Glutamatergic neuron (in vitro differentiated cells): ENCODE data around the gene OR2L3. TPM values are rescaled to one million over a fixed set of nuclear protein-coding genes. Genes with fewer than 3 reads are reported as not detected.
"Not testable (repeated sequence)": the region's sequence is repeated elsewhere in the genome, so short reads cannot be mapped to it uniquely, and the experiment has no call there.

Source experiments
- DNase-seq: peaks from one replicate; pipeline ENCODE4 v3.0.0; 2022
- H3K27ac Mint-ChIP-seq: one replicate; pipeline ENCODE4 v1.8.0; 2020; ENCODE audit warnings: mild to moderate bottlenecking, mixed read lengths, inconsistent platforms; ENCODE audit not compliant: unreplicated experiment
- H3K27me3 Mint-ChIP-seq: one replicate; pipeline ENCODE4 v1.8.0; 2020; ENCODE audit warnings: mild to moderate bottlenecking, moderate library complexity, mixed read lengths, inconsistent platforms; ENCODE audit not compliant: unreplicated experiment
- H3K36me3 Mint-ChIP-seq: one replicate; pipeline ENCODE4 v1.8.0; 2020; ENCODE audit warnings: mild to moderate bottlenecking, mixed read lengths, inconsistent platforms; ENCODE audit not compliant: unreplicated experiment
- H3K4me1 Mint-ChIP-seq: one replicate; pipeline ENCODE4 v1.8.0; 2020; ENCODE audit warnings: mild to moderate bottlenecking, low read depth, mixed read lengths, inconsistent platforms; ENCODE audit not compliant: unreplicated experiment
- H3K4me3 Mint-ChIP-seq: one replicate; pipeline ENCODE4 v1.8.0; 2020; ENCODE audit warnings: mild to moderate bottlenecking, mixed read lengths, inconsistent platforms; ENCODE audit not compliant: unreplicated experiment
- H3K9me3 Mint-ChIP-seq: one replicate; pipeline ENCODE4 v1.8.0; 2020; ENCODE audit warnings: mild to moderate bottlenecking, moderate library complexity, mixed read lengths, inconsistent platforms; ENCODE audit not compliant: unreplicated experiment
- total RNA-seq: library from RNA; stranded (reverse); fragmentation: NEBNext Ultra II Directional; extraction: Animal tissue kit (Norgen Biotek cat#: 25700); gene quantifications from one replicate; pipeline ENCODE4 v1.2.1, GENCODE V29; 2021; ENCODE audit not compliant: unreplicated experiment
- TF ChIP-seq, protein P1 (sequence below): fragments of 200-600 bp; sonication (generic); IDR thresholded peaks from one replicate; pipeline ENCODE4 v1.5.0; 2021; ENCODE audit not compliant: partially characterized antibody, unreplicated experiment

OR2L3 gene
- total RNA-seq, 1 donor from 2014 or later, result 0.15 TPM

DNA sequence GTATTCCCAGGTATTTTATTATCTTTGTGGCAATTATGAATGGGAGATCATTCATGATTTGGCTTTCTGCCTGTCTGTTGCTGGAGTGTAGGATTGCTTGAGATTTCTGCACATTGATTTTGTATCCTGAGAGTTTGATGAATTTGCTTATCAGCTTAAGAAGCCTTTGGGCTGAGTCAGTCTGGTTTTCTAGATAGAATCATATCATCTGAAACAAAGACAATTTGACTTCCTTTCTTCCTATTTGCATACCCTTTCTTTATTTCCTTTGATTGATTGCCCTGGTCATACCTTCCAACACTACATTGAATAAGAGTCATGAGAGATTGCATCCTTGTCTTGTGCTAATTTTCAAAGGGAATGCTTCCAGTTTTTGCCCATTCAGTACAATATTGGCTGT lies 8.0 kb downstream of the OR2L3 start:
- Mint-ChIP-seq H3K27me3 (peaks cover 2% of the 10 kb centered on the region), H3K9me3 (peaks cover 12% of the 10 kb centered on the region), H3K4me1 (no peaks in the 10 kb centered on the region), H3K4me3 (no peak overlapping the region), H3K36me3 (no peaks in the 10 kb centered on the region), H3K27ac (no peak overlapping the region)
- TF ChIP-seq, protein P1, sequence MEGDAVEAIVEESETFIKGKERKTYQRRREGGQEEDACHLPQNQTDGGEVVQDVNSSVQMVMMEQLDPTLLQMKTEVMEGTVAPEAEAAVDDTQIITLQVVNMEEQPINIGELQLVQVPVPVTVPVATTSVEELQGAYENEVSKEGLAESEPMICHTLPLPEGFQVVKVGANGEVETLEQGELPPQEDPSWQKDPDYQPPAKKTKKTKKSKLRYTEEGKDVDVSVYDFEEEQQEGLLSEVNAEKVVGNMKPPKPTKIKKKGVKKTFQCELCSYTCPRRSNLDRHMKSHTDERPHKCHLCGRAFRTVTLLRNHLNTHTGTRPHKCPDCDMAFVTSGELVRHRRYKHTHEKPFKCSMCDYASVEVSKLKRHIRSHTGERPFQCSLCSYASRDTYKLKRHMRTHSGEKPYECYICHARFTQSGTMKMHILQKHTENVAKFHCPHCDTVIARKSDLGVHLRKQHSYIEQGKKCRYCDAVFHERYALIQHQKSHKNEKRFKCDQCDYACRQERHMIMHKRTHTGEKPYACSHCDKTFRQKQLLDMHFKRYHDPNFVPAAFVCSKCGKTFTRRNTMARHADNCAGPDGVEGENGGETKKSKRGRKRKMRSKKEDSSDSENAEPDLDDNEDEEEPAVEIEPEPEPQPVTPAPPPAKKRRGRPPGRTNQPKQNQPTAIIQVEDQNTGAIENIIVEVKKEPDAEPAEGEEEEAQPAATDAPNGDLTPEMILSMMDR, result no peak
- no peak for DNase-seq

DNA sequence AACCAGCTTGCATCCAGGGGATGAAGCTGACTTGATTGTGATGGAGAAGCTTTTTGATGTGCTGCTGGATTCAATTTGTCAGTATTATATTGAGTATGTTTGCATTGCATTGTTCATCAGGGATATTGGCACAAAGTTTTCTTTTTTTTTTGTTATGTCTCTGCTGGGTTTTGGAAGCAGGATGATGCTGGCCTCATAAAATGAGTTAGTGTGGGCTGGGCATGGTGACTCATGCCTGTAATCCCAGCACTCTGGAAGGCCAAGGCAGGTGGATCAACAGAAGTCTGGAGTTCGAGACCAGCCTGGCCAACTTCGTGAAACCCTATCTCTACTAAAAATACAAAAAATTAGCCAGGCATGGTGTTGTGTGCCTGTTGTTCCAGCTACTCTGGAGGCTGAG lies 8.6 kb downstream of the OR2L3 start:
- Mint-ChIP-seq H3K36me3 (no peaks in the 10 kb centered on the region), H3K4me1 (no peaks in the 10 kb centered on the region), H3K4me3 (no peak overlapping the region), H3K9me3 (peaks cover 12% of the 10 kb centered on the region), H3K27ac (no peak overlapping the region), H3K27me3 (peaks cover 2% of the 10 kb centered on the region)
- TF ChIP-seq, protein P1, result no peak
- no peak for DNase-seq

DNA sequence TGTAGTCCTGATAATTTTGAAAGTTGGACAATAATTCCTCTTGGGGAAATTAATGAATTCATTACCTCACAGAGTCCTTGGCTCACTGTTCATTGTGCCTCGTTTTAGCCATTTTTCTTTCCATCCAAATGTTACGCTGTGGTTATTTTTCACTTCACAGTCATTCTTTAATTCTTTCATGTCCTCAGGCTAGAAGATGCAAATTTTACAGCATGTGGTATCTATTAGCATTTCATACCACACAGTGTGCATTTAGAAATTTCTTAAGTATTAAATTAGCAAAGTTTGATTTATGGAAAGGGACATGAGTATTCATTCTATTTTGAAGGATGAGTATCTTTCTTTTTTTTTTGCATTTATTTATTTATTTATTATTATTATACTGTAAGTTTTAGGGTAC lies 18.4 kb downstream of the OR2L3 start:
- Mint-ChIP-seq H3K9me3 (peaks cover 17% of the 10 kb centered on the region), H3K36me3 (no peaks in the 10 kb centered on the region), H3K4me3 (no peak overlapping the region), H3K4me1 (no peaks in the 10 kb centered on the region), H3K27ac (no peak overlapping the region), H3K27me3 (no peaks in the 10 kb centered on the region)
- TF ChIP-seq, protein P1, result no peak
- no peak for DNase-seq

DNA sequence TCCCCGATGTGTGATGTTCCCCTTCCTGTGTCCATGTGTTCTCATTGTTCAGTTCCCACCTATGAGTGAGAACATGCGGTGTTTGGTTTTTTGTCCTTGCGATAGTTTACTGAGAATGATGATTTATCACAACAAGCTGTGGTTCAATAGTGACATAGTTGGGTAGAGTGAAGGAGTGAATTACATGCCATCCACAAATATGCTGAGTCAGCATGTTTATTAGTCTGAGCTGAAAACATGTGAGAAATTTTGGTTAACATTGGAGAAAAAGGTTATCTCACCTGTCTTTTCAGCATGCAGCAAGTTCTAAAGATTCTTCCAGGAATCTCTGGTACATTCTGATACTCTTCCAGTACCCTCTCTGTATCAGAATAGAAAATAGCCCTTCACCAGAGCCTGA lies 19.0 kb downstream of the OR2L3 start:
- Mint-ChIP-seq H3K27ac (no peak overlapping the region), H3K27me3 (no peaks in the 10 kb centered on the region), H3K36me3 (no peaks in the 10 kb centered on the region), H3K4me3 (no peak overlapping the region), H3K9me3 (peaks cover 20% of the 10 kb centered on the region), H3K4me1 (no peaks in the 10 kb centered on the region)
- TF ChIP-seq, protein P1, result no peak
- no peak for DNase-seq

DNA sequence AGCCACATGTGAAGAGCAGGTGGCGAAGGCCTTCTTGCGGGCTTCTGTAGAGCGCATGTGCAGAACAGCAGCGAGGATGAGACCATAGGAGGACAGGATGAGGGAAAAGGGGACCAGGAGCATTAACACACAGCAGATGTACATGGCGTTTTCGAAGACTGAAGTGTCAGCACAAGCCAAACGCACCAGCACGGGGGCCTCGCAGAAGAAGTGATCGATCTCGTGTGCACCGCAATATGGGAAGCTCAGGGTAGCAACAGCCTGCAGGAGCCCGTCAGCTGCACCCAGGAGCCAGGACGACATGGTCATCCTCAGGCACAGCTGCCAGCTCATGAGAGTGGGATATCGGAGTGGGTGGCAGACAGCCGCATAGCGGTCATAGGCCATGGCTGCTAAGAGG lies 37.2 kb downstream of the OR2L3 start:
- not testable (repeated sequence) for H3K27ac Mint-ChIP-seq, H3K4me3 Mint-ChIP-seq, H3K27me3 Mint-ChIP-seq, H3K9me3 Mint-ChIP-seq, DNase-seq, H3K36me3 Mint-ChIP-seq, H3K4me1 Mint-ChIP-seq

DNA sequence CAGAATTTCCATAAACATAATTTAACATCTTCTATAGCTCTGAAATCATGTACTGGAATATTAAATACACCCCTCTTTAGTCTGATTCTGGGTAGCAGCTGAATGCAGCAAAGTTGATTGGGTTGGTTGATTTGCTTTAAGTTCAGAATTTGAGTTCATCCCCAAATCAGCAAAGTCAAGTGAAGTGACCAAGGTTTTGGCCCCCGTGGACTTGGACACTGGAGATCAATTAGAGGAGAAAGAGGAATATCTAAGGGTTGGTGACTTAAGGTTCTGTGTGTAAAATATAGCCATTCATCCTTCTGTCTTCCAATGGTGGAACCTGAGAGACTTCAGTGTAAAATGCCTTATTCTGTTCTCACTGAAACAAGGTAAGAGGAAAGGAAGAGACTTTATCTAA lies 48.2 kb downstream of the OR2L3 start, which contains the start of gene OR2L13:
TSS of gene OR2L13 (plus strand) at position 301 of the 400 bp plus-strand sequence. CDS start 4,192 bp downstream, outside the sequence.
- Mint-ChIP-seq H3K4me3 (no peak within 1 kb of the TSS), H3K36me3 (no peaks in the 10 kb centered on the region), H3K9me3 (peaks cover 13% of the 10 kb centered on the region), H3K27me3 (no peaks in the 10 kb centered on the region), H3K27ac (no peak within 1 kb of the TSS), H3K4me1 (no peaks in the 10 kb centered on the region)
- DNase-seq, result no peak
- TF ChIP-seq, protein P1, result no peak
